KBM-7 (cell line): ENCODE measurements around the gene TRANK1.
A peak's percentile ranks its signal among the peaks of the same experiment; 100 is the strongest.
"Not testable (repeated sequence)": the region's sequence is repeated elsewhere in the genome, so short reads cannot be mapped to it uniquely, and the experiment has no call there.

ENCODE experiments used
- DNase-seq: peaks from one replicate; pipeline ENCODE4 v3.0.0-alpha.2; 2015
- in situ Hi-C: fragments of 300-500 bp; cut with MboI; formaldehyde crosslinking; loops from 2 replicates; pipeline ENCODE4 v1.14.3; 2020; ENCODE audit warnings: low sequenced_read_pairs, low pct_unique_long_range_greater_than_20kb, mixed read lengths

Gene TRANK1

DNA sequence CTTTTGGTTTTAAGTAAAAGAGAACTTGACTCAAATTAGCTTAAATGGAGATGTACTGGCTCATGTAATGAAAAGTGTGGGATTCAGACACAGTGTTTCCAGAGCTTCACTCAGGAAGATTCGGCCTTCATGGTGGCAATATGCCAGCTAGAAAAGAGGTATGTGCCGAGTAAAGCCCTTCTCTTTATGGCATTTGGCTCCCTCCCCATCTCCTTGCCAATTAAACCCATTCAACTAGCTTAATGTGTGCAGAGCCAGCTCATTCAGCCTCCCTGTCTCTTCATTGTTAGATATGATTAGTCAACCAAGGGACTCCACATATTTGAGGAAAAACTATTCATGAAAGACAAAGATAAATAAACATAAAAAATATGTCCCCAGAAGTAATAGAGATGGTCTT is 15.0 kb upstream of the TRANK1 start:
- in situ Hi-C loops: no loop called here
- no peak for DNase-seq

DNA sequence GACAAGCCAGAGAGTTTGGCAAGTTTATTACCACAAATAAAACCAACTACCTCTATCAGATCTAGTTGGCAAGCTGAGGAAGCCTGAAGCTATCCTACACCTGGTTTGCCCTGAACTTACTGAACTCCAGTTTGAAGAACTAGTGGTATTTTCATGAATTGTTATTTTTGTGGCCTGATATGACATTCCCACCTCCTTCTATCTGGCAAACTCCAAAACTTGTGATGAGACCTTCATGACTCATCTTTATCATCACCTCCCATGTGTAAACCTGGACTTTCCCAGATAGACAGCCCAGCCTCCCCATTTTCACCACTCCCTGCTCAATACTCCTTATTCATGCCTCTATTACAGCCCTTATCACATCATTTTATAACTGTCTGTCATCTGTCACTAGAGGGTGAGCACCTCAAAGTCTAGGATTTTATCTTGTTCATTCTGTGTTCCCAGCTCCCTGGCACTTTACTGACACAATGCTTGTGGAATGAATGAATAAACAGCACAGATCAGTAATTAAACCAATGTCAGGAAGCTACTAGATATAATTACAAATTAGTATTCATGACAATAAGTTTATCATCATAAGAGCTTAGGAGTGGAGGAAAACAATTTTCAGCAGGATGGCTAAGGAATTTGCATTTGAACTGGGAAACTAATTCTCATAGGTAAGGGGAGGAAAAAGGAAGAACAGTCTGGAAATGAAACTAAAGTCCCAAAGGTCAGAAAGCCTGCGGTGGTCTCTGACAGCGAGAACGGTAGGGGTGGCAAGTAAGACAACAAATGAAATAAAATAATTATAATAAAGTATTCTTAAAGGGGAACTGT is 13.2 kb upstream of the TRANK1 start:
- no peak for DNase-seq
- in situ Hi-C loops: no loop called here

- peak; percentile 46 for DNase-seq
- in situ Hi-C loops: no loop called here
Measured at GRCh38 chr3:36957063-36957462, 12.2 kb upstream of the TRANK1 start.

DNA sequence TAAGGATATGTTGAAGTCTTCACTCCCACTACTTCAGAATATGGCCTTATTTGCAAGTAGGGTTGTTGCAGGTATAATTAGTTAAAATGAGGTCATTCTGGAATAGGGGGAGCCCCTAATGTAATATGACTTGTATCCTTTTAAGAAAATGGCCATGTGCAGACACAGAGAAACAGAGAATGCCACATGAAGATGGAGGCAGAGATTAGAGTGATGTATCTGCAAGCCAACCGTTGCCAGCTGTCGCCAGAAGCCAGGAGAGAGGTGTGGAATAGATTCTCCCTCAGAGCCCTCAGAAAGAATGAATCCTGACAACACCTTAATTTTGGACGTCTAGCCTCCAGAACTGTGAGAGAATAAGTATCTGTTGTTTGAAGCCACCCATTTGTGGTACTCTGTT is 11.3 kb upstream of the TRANK1 start:
- in situ Hi-C loops: no loop called here
- DNase-seq: no peak

GRCh38 chr3:36954452-36955134 is 9.7 kb upstream of the TRANK1 start:
- in situ Hi-C loops: no loop called here
- no peak for DNase-seq

- in situ Hi-C loops, DNase-seq: not testable (repeated sequence)
Measured at GRCh38 chr3:36947814-36948213, 3.0 kb upstream of the TRANK1 start.

DNA sequence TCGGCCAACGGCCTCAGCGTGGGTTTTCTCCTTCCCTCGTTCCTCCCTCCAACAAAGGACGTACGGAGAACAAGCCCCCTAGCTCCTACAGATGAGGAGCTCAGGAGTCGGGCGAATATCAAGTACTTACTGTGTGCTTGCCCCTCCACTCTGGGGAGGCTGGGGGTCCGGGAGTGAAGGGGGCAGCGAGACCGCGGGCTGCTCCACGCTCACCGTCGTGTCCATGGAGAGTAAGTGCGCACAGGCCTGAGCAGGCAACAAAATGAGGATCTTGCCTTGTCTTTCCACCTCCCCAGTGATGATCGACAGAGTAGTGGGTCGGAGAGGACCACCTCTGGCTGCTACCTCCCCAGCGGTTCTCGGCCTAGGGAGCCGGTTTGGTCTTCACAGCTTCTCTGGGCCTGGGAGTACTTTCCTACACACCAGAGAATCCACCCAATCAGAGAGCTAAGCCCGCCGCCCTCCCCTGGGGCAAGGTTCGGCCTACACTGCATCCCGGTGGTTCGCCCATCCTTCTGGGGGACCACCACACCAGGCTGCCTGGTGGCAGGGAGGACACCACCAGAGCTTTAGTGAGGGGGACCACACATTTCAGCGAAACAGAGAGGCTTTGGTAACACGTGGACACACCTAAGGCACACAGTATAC is 603 bp upstream of the TRANK1 start:
- in situ Hi-C loops: no loop called here
- no peak for DNase-seq

GRCh38 chr3:36944012-36944640 is 728 bp downstream of the TRANK1 start:
- DNase-seq: peak; percentile 72
- in situ Hi-C loops: no loop called here

GRCh38 chr3:36943601-36944000 is 1.3 kb downstream of the TRANK1 start:
- DNase-seq: no peak
- in situ Hi-C loops: no loop called here

GRCh38 chr3:36942638-36943248 is 2.1 kb downstream of the TRANK1 start:
- in situ Hi-C loops: no loop called here
- no peak for DNase-seq

DNA sequence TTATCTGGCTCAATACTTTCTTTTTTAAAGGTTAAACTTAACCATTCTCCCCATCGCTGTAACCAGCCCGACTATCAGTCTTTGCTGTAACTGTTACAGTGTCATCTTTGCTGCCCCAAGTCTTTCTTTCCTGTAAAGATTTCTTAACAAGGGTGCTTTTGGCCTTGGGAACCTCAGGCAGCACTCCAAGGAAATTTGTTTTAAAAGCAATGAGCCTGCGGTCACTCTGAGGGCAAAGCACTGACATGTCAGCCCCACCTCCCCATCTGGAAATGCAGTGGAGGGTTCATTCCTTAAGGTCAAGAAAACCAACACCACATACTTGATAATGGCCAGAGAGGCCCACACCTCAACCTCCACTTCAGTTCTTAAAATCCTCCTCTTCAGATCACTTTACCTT is 3.2 kb downstream of the TRANK1 start:
- no peak for DNase-seq
- in situ Hi-C loops: no loop called here

- in situ Hi-C loops: no loop called here
- no peak for DNase-seq
Measured at GRCh38 chr3:36941162-36941561, 3.7 kb downstream of the TRANK1 start.

GRCh38 chr3:36937492-36937891 is 7.4 kb downstream of the TRANK1 start:
- in situ Hi-C loops: no loop called here
- no peak for DNase-seq

DNA sequence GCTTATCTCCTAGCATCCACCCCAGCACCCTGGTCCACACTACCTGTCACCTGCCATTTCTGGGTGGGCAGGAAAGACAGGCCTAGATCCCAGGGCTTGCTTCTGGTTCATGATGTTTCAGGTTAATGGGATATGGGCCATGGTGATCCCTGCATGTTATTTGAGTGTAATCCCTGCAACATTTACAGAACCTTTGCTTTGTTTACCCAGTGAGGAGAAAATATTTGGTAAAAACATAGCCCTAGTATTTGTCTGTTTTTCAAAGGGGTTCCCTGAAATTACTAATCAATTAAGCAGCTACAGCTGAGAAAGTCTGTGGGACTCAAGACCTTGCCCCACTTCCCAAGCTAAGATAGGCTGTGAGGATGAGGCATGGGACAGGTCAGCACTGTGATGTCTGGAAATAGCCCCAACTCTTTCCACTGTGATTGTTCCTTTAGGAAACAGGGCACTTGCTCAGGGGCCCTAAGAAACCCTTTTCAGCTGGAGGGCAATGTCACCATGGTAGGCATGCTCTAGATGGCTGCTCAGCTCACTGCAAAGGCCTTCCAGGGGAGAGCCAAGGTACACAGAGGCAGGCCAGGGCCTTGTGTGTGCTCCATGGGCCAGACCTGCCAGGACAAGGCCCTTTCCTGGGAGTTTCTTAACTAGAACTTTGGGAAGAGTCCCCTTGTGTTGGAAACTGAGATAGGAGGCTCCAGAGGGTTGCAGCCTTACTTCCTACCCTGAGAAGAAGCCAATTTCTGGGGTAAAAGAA is 11.1 kb downstream of the TRANK1 start:
- DNase-seq: no peak
- in situ Hi-C loops: no loop called here

- in situ Hi-C loops, DNase-seq: not testable (repeated sequence)
Measured at GRCh38 chr3:36931424-36931823, 13.4 kb downstream of the TRANK1 start.

GRCh38 chr3:36928220-36928619 is 16.6 kb downstream of the TRANK1 start:
- DNase-seq: no peak
- in situ Hi-C loops: no loop called here

- in situ Hi-C loops: no loop called here
- DNase-seq: no peak
Measured at GRCh38 chr3:36926292-36926897, 18.5 kb downstream of the TRANK1 start.

GRCh38 chr3:36924744-36925521 is 19.9 kb downstream of the TRANK1 start:
- peak; percentile 77 for DNase-seq
- in situ Hi-C loops: no loop called here
